Measurements from ENCODE around the gene MYOF. TPM values are rescaled to one million over a fixed set of nuclear protein-coding genes. Genes with fewer than 3 reads are reported as not detected.

The MYOF gene
- total and polyA plus RNA-seq, 2 of the 8 experiments (the other 6 are each of a cell fraction or from before 2014, with no cell fraction given), result 0.98 to 2.3 TPM

DNA sequence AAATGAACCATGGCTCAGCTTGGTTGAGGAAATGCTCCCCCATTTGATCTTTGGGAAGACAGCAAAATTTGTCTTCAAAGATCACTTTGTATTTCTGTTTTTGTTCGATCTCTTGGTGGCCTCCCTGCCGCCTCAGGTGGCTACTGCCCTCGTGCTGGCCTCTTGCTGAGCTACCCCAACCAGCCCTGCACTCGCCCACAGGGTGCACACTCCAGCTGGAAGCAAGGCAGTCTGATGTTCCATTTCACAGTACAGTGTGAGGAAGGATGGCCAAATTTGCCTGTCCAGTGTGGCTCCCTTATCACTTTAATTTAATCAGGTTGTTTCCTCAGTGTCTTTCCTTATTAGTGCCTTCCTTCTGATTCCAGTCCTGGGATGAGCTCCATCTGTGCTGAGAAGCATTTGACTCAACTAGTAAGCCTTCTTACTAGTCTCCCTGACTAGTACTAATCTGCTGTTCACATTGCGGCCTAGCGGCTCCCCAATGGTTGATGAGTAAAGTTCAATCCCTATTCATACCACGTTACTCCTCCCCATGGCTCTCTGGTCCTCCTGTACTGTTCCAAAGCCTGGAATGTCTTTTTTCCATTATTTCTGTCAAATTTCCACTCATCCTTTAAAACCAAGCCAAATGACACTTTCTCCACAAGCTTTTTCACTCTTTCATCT lies 8.2 kb downstream of the MYOF start (continued):
- TF ChIP-seq, protein P1, sequence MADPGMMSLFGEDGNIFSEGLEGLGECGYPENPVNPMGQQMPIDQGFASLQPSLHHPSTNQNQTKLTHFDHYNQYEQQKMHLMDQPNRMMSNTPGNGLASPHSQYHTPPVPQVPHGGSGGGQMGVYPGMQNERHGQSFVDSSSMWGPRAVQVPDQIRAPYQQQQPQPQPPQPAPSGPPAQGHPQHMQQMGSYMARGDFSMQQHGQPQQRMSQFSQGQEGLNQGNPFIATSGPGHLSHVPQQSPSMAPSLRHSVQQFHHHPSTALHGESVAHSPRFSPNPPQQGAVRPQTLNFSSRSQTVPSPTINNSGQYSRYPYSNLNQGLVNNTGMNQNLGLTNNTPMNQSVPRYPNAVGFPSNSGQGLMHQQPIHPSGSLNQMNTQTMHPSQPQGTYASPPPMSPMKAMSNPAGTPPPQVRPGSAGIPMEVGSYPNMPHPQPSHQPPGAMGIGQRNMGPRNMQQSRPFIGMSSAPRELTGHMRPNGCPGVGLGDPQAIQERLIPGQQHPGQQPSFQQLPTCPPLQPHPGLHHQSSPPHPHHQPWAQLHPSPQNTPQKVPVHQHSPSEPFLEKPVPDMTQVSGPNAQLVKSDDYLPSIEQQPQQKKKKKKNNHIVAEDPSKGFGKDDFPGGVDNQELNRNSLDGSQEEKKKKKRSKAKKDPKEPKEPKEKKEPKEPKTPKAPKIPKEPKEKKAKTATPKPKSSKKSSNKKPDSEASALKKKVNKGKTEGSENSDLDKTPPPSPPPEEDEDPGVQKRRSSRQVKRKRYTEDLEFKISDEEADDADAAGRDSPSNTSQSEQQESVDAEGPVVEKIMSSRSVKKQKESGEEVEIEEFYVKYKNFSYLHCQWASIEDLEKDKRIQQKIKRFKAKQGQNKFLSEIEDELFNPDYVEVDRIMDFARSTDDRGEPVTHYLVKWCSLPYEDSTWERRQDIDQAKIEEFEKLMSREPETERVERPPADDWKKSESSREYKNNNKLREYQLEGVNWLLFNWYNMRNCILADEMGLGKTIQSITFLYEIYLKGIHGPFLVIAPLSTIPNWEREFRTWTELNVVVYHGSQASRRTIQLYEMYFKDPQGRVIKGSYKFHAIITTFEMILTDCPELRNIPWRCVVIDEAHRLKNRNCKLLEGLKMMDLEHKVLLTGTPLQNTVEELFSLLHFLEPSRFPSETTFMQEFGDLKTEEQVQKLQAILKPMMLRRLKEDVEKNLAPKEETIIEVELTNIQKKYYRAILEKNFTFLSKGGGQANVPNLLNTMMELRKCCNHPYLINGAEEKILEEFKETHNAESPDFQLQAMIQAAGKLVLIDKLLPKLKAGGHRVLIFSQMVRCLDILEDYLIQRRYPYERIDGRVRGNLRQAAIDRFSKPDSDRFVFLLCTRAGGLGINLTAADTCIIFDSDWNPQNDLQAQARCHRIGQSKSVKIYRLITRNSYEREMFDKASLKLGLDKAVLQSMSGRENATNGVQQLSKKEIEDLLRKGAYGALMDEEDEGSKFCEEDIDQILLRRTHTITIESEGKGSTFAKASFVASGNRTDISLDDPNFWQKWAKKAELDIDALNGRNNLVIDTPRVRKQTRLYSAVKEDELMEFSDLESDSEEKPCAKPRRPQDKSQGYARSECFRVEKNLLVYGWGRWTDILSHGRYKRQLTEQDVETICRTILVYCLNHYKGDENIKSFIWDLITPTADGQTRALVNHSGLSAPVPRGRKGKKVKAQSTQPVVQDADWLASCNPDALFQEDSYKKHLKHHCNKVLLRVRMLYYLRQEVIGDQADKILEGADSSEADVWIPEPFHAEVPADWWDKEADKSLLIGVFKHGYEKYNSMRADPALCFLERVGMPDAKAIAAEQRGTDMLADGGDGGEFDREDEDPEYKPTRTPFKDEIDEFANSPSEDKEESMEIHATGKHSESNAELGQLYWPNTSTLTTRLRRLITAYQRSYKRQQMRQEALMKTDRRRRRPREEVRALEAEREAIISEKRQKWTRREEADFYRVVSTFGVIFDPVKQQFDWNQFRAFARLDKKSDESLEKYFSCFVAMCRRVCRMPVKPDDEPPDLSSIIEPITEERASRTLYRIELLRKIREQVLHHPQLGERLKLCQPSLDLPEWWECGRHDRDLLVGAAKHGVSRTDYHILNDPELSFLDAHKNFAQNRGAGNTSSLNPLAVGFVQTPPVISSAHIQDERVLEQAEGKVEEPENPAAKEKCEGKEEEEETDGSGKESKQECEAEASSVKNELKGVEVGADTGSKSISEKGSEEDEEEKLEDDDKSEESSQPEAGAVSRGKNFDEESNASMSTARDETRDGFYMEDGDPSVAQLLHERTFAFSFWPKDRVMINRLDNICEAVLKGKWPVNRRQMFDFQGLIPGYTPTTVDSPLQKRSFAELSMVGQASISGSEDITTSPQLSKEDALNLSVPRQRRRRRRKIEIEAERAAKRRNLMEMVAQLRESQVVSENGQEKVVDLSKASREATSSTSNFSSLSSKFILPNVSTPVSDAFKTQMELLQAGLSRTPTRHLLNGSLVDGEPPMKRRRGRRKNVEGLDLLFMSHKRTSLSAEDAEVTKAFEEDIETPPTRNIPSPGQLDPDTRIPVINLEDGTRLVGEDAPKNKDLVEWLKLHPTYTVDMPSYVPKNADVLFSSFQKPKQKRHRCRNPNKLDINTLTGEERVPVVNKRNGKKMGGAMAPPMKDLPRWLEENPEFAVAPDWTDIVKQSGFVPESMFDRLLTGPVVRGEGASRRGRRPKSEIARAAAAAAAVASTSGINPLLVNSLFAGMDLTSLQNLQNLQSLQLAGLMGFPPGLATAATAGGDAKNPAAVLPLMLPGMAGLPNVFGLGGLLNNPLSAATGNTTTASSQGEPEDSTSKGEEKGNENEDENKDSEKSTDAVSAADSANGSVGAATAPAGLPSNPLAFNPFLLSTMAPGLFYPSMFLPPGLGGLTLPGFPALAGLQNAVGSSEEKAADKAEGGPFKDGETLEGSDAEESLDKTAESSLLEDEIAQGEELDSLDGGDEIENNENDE (IDR thresholded peaks at IDR 0.05; ENCODE audit: insufficient replicate concordance, low read length), result no peak
- TF ChIP-seq JUND (IDR thresholded peaks at IDR 0.05; ENCODE audit: low read length), result no peak
- TF ChIP-seq POLR2AphosphoS5 (IDR thresholded peaks at IDR 0.05; ENCODE audit: low read depth, low read length), result no peak
- TF ChIP-seq POLR2A (IDR thresholded peaks at IDR 0.05; ENCODE audit: control extremely low read depth in 1 of 2, low read depth in 2 of 2, low read length in 2 of 2), result no peak
- no peak for TF ChIP-seq SRF (IDR thresholded peaks at IDR 0.05; ENCODE audit: low read depth, low read length)
- no peak for TF ChIP-seq SP4 (IDR thresholded peaks at IDR 0.05; ENCODE audit: low read length)
- TF ChIP-seq, protein P2, sequence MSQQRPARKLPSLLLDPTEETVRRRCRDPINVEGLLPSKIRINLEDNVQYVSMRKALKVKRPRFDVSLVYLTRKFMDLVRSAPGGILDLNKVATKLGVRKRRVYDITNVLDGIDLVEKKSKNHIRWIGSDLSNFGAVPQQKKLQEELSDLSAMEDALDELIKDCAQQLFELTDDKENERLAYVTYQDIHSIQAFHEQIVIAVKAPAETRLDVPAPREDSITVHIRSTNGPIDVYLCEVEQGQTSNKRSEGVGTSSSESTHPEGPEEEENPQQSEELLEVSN (IDR thresholded peaks at IDR 0.05), result no peak
- no peak for TF ChIP-seq ZNF274 (IDR thresholded peaks at IDR 0.05; ENCODE audit: borderline replicate concordance, extremely low read depth, low read length)
- no peak for TF ChIP-seq KDM5A (IDR thresholded peaks at IDR 0.05; ENCODE audit: low read length)
